Vein endothelial cell (primary cell): ENCODE data around the gene OR5H15. TPM values are rescaled to one million over a fixed set of nuclear protein-coding genes. Genes with fewer than 3 reads are reported as not detected.

Experiments used
- total RNA-seq: library from RNA; depleted of rRNA; stranded (reverse); fragments of >200 nt; gene quantifications from 2 replicates; pipeline ENCODE4 v1.2.3, GENCODE V29; 2012

Gene OR5H15
- not detected in 2 replicates for total RNA-seq

DNA sequence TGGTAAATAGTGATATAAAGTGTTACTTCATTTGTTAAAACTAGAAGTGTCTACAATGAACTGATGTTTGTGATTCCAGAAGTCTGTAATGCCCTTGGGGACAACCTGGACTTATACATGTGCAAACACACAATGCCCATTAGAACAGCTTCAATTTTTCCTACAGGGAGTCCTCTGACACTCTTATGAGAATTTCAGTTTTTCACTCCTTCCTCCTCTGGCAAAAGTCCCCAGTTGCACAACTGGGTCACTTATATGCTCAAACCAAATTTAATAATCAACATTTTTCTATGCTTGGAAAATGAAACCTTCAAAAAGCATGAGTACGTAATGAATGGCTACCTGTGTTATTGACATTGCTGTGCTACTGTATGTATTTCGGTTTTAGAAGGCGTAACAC lies at the start of gene OR5H15:
Gene OR5H15, plus strand, starts transcription at position 301 of the 400 bp plus-strand sequence. CDS start 2,004 bp downstream, outside the sequence.

DNA sequence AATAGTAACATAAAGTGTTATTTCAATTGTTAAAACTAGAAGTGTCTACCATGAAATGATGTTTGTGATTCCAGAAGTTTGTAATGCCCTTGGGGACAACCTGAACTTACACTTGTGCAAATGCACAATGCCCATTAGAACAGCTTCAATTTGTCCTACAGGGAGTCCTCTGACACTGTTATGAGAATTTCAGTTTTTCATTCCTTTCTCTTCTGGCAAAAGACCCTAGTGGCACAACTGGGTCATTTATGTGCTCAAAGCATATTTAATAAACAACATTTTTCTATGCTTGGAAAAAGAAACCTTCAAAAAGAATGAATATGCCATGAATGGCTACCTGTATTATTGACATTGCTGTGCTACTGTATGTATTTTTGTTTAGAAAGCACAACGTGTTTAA lies 36.1 kb upstream of the OR5H15 start, which contains the start of gene OR5H1:
Gene OR5H1, plus strand, starts transcription at position 301 of the 400 bp plus-strand sequence. CDS start 1,977 bp downstream, outside the sequence.

DNA sequence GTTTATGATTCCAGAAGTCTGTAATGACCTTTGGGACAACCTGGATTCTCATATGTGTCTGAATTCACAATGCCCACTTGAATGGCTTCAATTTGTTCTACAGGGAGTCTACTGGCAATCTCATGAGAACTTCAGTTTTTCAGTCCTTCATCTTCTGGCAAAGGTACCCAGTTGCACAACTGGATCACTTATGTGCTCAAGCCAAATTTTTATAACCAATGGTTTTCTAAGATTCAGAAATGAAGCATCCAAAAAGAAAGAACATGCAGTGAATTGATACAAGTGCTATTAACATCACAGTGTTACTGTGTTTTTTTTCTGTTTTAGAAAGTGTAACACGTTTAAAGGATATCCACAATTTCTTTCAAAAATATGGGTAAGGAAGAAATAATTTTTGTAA lies 19.3 kb upstream of the OR5H15 start, which contains the start of gene OR5H14:
Gene OR5H14, plus strand, starts transcription at position 301 of the 400 bp plus-strand sequence. CDS start 1,907 bp downstream, outside the sequence.

Other genes starting within 250 kb of the OR5H15 start
- gene RIOX2, start 194.3 kb upstream of the OR5H15 start, total RNA-seq = 26.1 and 29.1 TPM in 2 replicates
- not detected in 2 replicates for gene GABRR3, start 131.4 kb upstream of the OR5H15 start, total RNA-seq
- not detected in 2 replicates for gene OR5AC2, start 79.5 kb upstream of the OR5H15 start, total RNA-seq
- gene OR5H1, start 36.0 kb upstream of the OR5H15 start, total RNA-seq = not detected in 2 replicates
- gene OR5H14, start 19.2 kb upstream of the OR5H15 start, total RNA-seq = not detected in 2 replicates
- gene OR5H6, start 97.5 kb downstream of the OR5H15 start, total RNA-seq = not detected in 2 replicates
- not detected in 2 replicates for gene OR5H2, start 115.8 kb downstream of the OR5H15 start, total RNA-seq
- not detected in 2 replicates for gene OR5K4, start 187.2 kb downstream of the OR5H15 start, total RNA-seq
- not detected in 2 replicates for gene OR5K3, start 224.0 kb downstream of the OR5H15 start, total RNA-seq